Thyroid gland (tissue), 4 donors: Measurements from ENCODE around the gene KIF2A. TPM values are rescaled to one million over a fixed set of nuclear protein-coding genes. Genes with fewer than 3 reads are reported as not detected.

Experiments
- DNase-seq, 2 donors: peaks; one replicate each; pipeline ENCODE4 v3.0.0-alpha.2; 2019
- H3K27ac ChIP-seq, 3 donors: fragments of 200-600 bp; sonication (generic); 1 replicate in 2 of 3; 2 replicates in 1 of 3; pipeline ENCODE4 v1.5.1; 2016 to 2019; ENCODE audit warnings: mild to moderate bottlenecking in 1 of 3, moderate library complexity in 1 of 3
- H3K27me3 ChIP-seq: fragments of 200-600 bp; sonication (generic); one replicate; pipeline ENCODE4 v1.5.1; 2019
- H3K36me3 ChIP-seq, 2 donors: fragments of 200-600 bp; sonication (generic); one replicate each; pipeline ENCODE4 v1.5.1; 2016 to 2019
- H3K4me1 ChIP-seq, 2 donors: fragments of 200-600 bp; sonication (generic); one replicate each; pipeline ENCODE4 v1.5.1; 2017 to 2019
- H3K4me3 ChIP-seq, 3 donors: fragments of 200-600 bp; sonication (generic); replicated peaks in 1 of 3; 1 replicate in 2 of 3; 2 replicates in 1 of 3; pipeline ENCODE4 v1.5.1; 2016; ENCODE audit warnings: mild to moderate bottlenecking in 1 of 3
- H3K9me3 ChIP-seq: fragments of 200-600 bp; sonication (generic); one replicate; pipeline ENCODE4 v1.5.1; 2017
- POLR2A ChIP-seq, 2 donors: fragments of 450-650 bp; IDR thresholded peaks; one replicate each; pipeline ENCODE4 v1.6.1; 2017; ENCODE audit warnings: antibody characterized with exemption in 2 of 2, mild to moderate bottlenecking in 2 of 2, moderate library complexity in 1 of 2
- WGBS, 2 donors: methylation state at CpG; one replicate each; pipeline ENCODE4 v1.1.5; 2017; 5-methylcytosine and 5-hydroxymethylcytosine counted together
- intact Hi-C: fragments of 100-400 bp; cut with DNase I; formaldehyde crosslinking; loops from one replicate; pipeline ENCODE4 v1.15.1; 2023
- total RNA-seq, 4 donors: library from RNA; depleted of rRNA; stranded (reverse); fragments of >200 nt; gene quantifications; one replicate each; pipeline ENCODE4 v1.2.3, GENCODE V29; 2016
- TF ChIP-seq, protein P1 (sequence below), 6 experiments: fragments of 200-600 bp in 3 of 6; fragments of 450-650 bp in 3 of 6; sonication (generic) in 3 of 6; IDR thresholded peaks; one replicate each; pipeline ENCODE4 v1.5.1; 2016 to 2019; ENCODE audit warnings: antibody characterized with exemption in 6 of 6, mild to moderate bottlenecking in 2 of 6, inconsistent platforms in 1 of 6, moderate library complexity in 1 of 6

The KIF2A gene
- total RNA-seq, 4 donors from 2014 or later: 34.9 to 118 (median 54.8) TPM

DNA sequence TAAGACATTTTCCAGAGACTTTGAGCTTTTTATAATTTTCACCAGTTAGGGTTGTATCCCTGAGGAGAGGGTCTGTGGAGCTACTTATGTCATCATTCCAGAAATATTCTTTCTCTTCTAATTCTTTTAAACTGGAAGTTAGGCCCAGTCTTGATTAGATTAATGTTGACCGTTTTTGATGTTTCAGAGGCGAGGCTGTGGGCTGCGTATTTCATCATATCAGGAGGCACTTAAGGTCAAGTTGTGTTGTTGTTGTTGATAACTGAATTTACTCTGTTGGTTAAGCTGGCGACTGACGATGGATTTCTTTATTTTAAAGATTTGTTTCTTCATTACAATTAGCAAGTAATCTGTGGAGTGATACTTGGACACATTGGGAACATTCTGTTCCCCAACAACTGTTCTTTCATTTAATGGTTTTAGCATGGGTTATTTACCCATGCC, 126.6 kb downstream of the KIF2A start:
- peaks cover 11 to 18% of the 10 kb centered on the region in 2 donors for H3K4me1 ChIP-seq
- TF ChIP-seq, protein P1, sequence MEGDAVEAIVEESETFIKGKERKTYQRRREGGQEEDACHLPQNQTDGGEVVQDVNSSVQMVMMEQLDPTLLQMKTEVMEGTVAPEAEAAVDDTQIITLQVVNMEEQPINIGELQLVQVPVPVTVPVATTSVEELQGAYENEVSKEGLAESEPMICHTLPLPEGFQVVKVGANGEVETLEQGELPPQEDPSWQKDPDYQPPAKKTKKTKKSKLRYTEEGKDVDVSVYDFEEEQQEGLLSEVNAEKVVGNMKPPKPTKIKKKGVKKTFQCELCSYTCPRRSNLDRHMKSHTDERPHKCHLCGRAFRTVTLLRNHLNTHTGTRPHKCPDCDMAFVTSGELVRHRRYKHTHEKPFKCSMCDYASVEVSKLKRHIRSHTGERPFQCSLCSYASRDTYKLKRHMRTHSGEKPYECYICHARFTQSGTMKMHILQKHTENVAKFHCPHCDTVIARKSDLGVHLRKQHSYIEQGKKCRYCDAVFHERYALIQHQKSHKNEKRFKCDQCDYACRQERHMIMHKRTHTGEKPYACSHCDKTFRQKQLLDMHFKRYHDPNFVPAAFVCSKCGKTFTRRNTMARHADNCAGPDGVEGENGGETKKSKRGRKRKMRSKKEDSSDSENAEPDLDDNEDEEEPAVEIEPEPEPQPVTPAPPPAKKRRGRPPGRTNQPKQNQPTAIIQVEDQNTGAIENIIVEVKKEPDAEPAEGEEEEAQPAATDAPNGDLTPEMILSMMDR (IDR thresholded peaks at IDR 0.05): no peak
- TF ChIP-seq POLR2A (IDR thresholded peaks at IDR 0.05): no peak
- intact Hi-C loops: no loop called here
- no peaks in the 10 kb centered on the region for H3K36me3 ChIP-seq
- H3K4me3 ChIP-seq: no peak overlapping the region
- WGBS, 2 donors: 70 to 81% methylated on average over 5 of the region's 5 CpGs
- H3K9me3 ChIP-seq: no peaks in the 10 kb centered on the region
- H3K27ac ChIP-seq: peak overlapping the region in 2 of 3 donors; percentile 35 to 75
- H3K27me3 ChIP-seq: no peaks in the 10 kb centered on the region
- no peak for DNase-seq

Other genes starting within 250 kb of the KIF2A start
- gene DIMT1, start 97.7 kb downstream of the KIF2A start, total RNA-seq: 10 to 100 TPM; 20.0 to 36.7 (median 22.0) TPM
- 10 to 100 TPM; 24.5 to 37.2 (median 32.2) TPM for gene IPO11, start 106.6 kb downstream of the KIF2A start, total RNA-seq